Fibroblast of lung (primary cell): ENCODE data around the gene DNAH3. TPM values are rescaled to one million over a fixed set of nuclear protein-coding genes. Genes with fewer than 3 reads are reported as not detected.
"Not testable (repeated sequence)": the region's sequence is repeated elsewhere in the genome, so short reads cannot be mapped to it uniquely, and the experiment has no call there.

ENCODE experiments used
- DNase-seq, 2 donors: peaks; one replicate each; pipeline versions ENCODE4 v3.0.0 to v3.0.0-alpha.2; 2010; ENCODE audit warnings: low read depth in 2 of 2
- H2AFZ ChIP-seq: 2 replicates; pipeline ENCODE4 v1.5.1; 2012; ENCODE audit warnings: low read length, control low read depth, inconsistent platforms
- H3K27ac ChIP-seq: 2 replicates; pipeline ENCODE4 v1.5.1; 2011; ENCODE audit warnings: low read length, control low read depth; ENCODE audit not compliant: insufficient read depth
- H3K27me3 ChIP-seq: 2 replicates; pipeline ENCODE4 v1.5.1; 2011; ENCODE audit warnings: mild to moderate bottlenecking, low read length; ENCODE audit not compliant: control insufficient read depth, insufficient read depth
- H3K36me3 ChIP-seq: 2 replicates; pipeline ENCODE4 v1.5.1; 2011; ENCODE audit warnings: low read length; ENCODE audit not compliant: control insufficient read depth, insufficient read depth
- H3K4me1 ChIP-seq: 2 replicates; pipeline ENCODE4 v1.5.1; 2011; ENCODE audit warnings: low read length; ENCODE audit not compliant: control insufficient read depth, insufficient read depth; ENCODE audit errors: extremely low read depth
- H3K4me2 ChIP-seq: 2 replicates; pipeline ENCODE4 v1.5.1; 2011; ENCODE audit warnings: low read length, control low read depth; ENCODE audit not compliant: insufficient read depth; ENCODE audit errors: extremely low read depth
- H3K4me3 ChIP-seq, 4 experiments: fragments of 200-600 bp in 1 of 4; sonication (generic) in 1 of 4; replicated peaks in 1 of 4; 2 replicates each; pipeline ENCODE4 v1.5.1; 2011 to 2016; ENCODE audit warnings: low read length in 4 of 4, low read depth in 3 of 4, mild to moderate bottlenecking in 3 of 4, control low read depth in 2 of 4, inconsistent platforms in 1 of 4, mixed read lengths in 1 of 4; ENCODE audit not compliant: insufficient read depth in 1 of 4; ENCODE audit errors: control extremely low read depth in 1 of 4
- H3K79me2 ChIP-seq: 2 replicates; pipeline ENCODE4 v1.5.1; 2012; ENCODE audit warnings: mild to moderate bottlenecking, low read length, inconsistent platforms; ENCODE audit not compliant: control insufficient read depth, insufficient read depth
- H3K9ac ChIP-seq: 2 replicates; pipeline ENCODE4 v1.5.1; 2011; ENCODE audit warnings: mild to moderate bottlenecking, low read length, control low read depth; ENCODE audit not compliant: insufficient read depth
- H3K9me3 ChIP-seq: 2 replicates; pipeline ENCODE4 v1.5.1; 2012; ENCODE audit warnings: low read depth, low read length; ENCODE audit not compliant: control insufficient read depth, insufficient read depth
- H4K20me1 ChIP-seq: 2 replicates; pipeline ENCODE4 v1.5.1; 2011; ENCODE audit warnings: low read length; ENCODE audit not compliant: control insufficient read depth, insufficient read depth; ENCODE audit errors: extremely low read depth
- CTCF ChIP-seq, 2 donors: IDR thresholded peaks in 1 of 2; conservative IDR thresholded peaks in 1 of 2; 1 replicate in 1 of 2; 2 replicates in 1 of 2; pipeline ENCODE4 v1.5.1; 2011 to 2012; ENCODE audit warnings: low read length in 2 of 2, control low read depth in 1 of 2, inconsistent platforms in 1 of 2, low read depth in 1 of 2, mild to moderate bottlenecking in 1 of 2
- EZH2 ChIP-seq: IDR thresholded peaks from 2 replicates; pipeline ENCODE4 v1.5.1; 2012; ENCODE audit warnings: low read length, control low read depth, mild to moderate bottlenecking; ENCODE audit errors: missing control alignments
- polyA plus RNA-seq, 2 donors: library from polyadenylated mRNA; depleted of rRNA in 1 of 2; stranded (reverse) in 1 of 2; unstranded in 1 of 2; fragments of >200 nt; gene quantifications; 2 replicates each; pipeline ENCODE4 v1.2.1, GENCODE V29; 2011 to 2012; ENCODE audit warnings: missing spikeins in 1 of 2
- total RNA-seq: library from RNA; depleted of rRNA; stranded (reverse); fragments of >200 nt; gene quantifications from 2 replicates; pipeline ENCODE4 v1.2.1, GENCODE V29; 2014

DNAH3 gene
- total and polyA plus RNA-seq, 2 donors (not counting 1 experiment from before 2014, with no cell fraction given): not detected

GRCh38 chr16:21053590-21053989 is 97.1 kb downstream of the DNAH3 start:
- Histone ChIP-seq H3K9ac (no peak overlapping the region), H3K4me3 (no peak overlapping the region), H3K9me3 (no peaks in the 10 kb centered on the region), H4K20me1 (no peaks in the 10 kb centered on the region), H2AFZ (no peak overlapping the region), H3K27ac (no peak overlapping the region), H3K27me3 (no peaks in the 10 kb centered on the region), H3K79me2 (no peaks in the 10 kb centered on the region), H3K4me1 (no peaks in the 10 kb centered on the region), H3K36me3 (no peaks in the 10 kb centered on the region), H3K4me2 (no peak overlapping the region)
- no peak for DNase-seq
- TF ChIP-seq EZH2: no peak
- TF ChIP-seq CTCF (conservative IDR thresholded peaks at IDR 0.05 in 1 of 2, IDR thresholded peaks at IDR 0.05 in 1 of 2; ENCODE audit: low read depth in 1 of 2, low read length in 2 of 2): no peak

- H3K9ac ChIP-seq: not testable (repeated sequence)
These were observed 102.3 kb downstream of the DNAH3 start for GRCh38 chr16:21048091-21048912.

GRCh38 chr16:21038197-21038596 is 112.4 kb downstream of the DNAH3 start:
- Histone ChIP-seq H3K9ac (no peak overlapping the region), H3K4me1 (no peaks in the 10 kb centered on the region), H3K4me2 (no peak overlapping the region), H3K4me3 (no peak overlapping the region), H3K27me3 (no peaks in the 10 kb centered on the region), H4K20me1 (no peaks in the 10 kb centered on the region), H3K79me2 (no peaks in the 10 kb centered on the region), H2AFZ (no peak overlapping the region), H3K27ac (no peak overlapping the region), H3K9me3 (no peaks in the 10 kb centered on the region), H3K36me3 (no peaks in the 10 kb centered on the region)
- DNase-seq: no peak
- TF ChIP-seq CTCF (conservative IDR thresholded peaks at IDR 0.05 in 1 of 2, IDR thresholded peaks at IDR 0.05 in 1 of 2; ENCODE audit: low read depth in 1 of 2, low read length in 2 of 2) (no peak), EZH2 (no peak)

More at GRCh38 chr16:21048091-21048912, 102.3 kb downstream of the DNAH3 start:
- H3K4me2 ChIP-seq, H2AFZ ChIP-seq, H3K4me1 ChIP-seq, DNase-seq, H3K27me3 ChIP-seq, H3K27ac ChIP-seq, H3K9me3 ChIP-seq, H4K20me1 ChIP-seq, H3K4me3 ChIP-seq, H3K36me3 ChIP-seq, H3K79me2 ChIP-seq: not testable (repeated sequence)
